OCI-M2 (cell line): ENCODE data around the gene CLHC1.

ENCODE experiments used
- DNase-seq: peaks from one replicate; lab custom pipeline; 2025; ENCODE audit not compliant: unreplicated experiment; lab: John Stamatoyannopoulos, UW

The CLHC1 gene

DNA sequence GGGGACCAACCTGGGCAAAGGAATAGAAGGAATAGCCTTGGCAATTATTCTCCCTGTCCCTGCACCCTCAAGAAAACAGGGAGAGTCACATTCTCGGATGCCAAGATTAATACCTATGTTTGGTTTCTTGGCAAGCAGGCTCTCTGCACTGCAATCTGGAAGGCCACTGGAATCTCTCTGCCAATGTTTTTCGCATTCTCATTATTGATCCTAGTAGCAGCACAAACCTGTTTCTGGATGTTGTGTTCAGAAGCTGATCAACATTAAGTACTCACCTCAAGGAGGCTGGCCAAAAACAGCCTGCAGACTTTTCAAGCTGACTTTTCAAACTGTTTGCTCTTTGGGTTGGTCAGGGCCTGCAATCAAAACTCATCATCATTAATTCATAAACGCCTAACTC is 62.2 kb downstream of the CLHC1 start:
- no peak for DNase-seq

GRCh38 chr2:55169359-55169758 is 62.7 kb downstream of the CLHC1 start:
- DNase-seq, result no peak

DNA sequence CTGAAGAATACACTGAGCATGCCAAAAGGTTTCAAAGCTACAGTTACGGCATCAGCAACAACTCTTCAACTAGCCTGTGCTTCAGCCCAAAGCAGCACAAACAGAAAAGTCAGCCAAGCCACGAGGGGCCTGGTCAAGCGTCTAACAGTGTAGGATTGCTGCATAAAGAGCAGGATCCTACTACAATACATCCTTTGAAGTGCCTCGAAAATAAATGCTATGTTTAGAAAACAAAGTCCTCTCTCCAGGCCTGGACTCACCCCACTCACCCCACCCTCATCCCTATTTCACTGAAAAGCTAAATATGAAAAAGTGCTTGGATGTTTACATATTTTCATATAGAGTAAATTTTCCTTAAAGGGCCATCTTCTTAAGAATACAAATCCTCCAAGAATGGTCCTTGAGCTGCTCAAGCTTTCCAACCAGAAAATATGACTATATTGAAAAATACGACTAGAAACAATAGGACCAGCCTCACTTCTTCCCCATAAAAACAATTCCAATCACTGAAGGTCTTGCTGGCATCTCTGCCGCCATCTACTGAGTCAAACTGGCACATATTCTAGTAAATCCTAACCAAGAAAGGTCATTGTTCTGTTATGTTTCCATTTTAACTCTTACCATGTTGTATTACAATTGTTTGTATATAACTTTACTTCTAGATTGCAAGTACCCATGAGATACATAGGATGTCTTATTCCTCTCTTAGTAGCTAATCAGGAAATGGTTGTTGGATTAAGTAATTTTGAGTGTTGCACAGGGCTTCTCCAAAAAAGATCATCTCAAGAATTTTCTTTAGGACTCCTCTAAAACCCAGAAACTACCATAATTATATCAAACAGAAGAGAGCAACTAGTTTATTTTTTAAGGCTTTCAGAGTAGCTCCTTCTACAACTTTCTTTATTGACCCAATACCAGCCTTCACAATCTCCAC is 63.6 kb downstream of the CLHC1 start:
- no peak for DNase-seq

DNA sequence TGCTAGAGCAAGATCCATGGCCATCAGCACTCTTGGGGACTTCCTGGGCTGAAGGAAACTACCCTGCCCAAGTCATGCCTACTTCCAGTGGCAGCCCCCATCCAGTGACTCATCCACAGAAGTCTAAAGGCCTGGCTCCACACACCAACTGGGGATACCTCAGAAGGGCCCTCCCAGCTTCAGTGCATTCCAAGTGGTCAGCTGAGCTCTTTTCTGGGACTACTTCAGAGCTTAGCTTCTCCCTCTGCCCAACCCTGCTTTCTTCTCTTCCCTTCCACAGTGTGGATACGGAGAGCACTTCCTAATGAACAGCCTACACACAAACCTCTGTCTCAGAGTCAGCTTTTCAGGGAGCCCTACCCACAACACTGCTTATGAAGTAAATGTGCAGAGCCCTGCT is 66.5 kb downstream of the CLHC1 start:
- no peak for DNase-seq

- no peak for DNase-seq
These were observed 67.3 kb downstream of the CLHC1 start for GRCh38 chr2:55164534-55165480.

DNA sequence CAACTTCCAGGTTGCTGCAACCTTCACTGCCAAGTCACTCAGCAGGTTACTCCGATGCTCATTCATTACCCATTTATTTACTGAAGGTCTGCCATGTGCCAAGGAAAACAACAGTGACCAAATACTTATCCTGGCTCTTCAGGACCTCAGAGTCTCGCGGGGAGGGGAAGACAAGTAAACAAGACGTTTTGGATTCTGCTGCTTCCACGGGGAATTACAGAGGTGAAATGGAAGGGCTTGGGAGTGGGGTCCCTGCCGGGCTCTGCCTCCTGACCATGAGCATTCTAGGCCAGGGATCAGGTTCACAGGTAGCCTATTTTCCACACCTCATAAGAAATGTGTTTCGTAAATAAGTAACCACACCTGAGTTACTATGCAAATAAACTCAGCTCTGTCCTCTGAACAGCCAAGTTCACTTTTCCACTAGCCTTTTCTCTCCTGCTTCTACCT is 68.1 kb downstream of the CLHC1 start:
- DNase-seq, result no peak

DNA sequence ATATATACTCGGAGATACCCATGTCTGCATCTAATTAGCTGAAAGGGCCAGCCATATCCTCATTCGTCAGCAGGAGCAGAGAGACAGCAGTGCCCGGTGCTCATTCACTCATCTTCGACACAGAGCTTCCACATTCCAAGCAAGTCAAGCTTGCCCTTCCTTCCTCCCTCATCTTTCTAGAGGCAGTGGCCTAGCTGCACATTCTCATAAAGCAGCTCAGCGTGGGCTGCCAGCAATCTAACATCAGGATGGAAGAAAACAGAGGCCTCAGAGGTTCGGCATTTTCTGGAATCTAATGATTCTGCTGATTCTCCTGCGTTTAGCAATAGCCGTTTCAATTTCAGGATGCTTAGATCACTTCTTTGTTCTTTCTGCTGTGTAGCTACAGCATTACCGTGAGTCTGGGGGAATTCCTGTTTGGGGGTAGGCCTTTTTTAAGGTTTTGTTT is 68.8 kb downstream of the CLHC1 start:
- no peak for DNase-seq

DNA sequence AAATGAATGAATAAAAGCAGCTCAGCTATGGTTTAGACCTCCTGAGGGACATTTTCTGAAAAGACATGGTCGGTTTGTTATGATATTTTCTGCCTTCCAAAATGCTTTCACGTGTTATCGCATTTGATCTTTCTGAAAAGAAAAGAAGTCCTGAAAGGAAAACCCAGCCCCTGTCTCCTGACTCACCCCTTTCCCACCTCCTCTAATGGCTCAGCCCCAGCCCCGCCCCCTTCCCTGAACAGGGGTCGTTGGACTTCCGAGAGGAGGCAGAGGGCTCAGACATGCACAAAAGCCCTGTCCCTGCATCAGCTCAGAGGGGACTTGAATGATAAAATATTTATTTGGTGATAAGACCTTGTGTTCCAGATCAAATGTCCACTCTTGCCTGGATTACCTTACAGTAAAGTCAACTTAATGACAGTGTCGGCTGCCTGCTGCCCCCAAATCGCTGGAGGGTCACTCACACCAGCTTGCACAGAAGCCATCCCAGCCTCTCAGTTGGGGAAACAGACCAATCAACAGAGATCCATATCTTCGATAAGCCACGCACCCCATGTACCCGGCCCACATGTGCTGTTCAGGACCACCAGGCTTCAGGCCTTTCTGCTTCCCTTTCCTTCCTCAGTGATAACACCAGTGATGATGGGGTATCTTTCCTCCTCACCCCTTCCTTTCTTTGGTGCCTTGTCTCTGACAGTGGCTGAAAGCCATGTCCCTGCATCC is 69.6 kb downstream of the CLHC1 start:
- no peak for DNase-seq

DNA sequence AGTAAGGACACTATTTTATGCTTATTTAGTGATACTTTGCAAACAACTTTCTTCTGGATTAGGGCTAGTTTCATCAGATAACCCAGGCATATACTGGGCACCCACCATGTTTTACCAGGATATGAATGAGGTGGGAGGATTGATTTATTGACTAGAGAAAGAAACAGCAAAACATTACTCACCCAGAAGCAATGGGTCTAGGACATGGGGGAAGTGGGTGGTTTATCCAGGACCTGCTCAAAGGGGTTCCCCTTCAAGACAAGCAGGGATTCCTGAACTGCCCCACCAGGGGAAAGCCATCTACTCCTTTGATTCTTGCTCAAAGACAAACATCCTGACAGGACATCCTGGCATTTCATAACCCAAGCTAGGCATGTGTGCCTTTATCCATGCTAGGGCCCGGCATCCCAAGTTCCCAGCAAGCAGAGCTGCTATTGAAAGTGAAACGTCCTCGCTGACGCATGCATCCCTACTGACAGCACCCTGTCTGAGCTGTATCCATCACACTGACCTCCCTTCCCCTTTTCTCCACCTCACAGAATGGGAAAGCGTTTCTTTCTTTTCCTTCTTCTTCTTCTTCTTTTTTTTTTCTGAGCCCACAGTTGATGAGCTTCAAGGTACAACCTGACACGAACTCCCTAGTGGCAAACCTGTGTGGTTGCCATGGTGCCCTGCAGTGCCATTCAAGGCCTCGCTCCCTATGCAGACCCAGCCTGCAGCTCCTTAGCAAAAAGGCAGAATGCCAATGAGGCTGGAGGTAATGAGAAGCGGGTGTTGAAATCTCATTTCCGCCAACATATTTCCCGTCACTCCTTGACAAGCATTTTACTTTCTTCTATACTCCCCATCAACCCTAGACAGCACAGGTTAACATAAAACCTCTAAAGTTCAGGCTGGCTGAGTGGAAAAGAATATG is 70.5 kb downstream of the CLHC1 start:
- no peak for DNase-seq

DNA sequence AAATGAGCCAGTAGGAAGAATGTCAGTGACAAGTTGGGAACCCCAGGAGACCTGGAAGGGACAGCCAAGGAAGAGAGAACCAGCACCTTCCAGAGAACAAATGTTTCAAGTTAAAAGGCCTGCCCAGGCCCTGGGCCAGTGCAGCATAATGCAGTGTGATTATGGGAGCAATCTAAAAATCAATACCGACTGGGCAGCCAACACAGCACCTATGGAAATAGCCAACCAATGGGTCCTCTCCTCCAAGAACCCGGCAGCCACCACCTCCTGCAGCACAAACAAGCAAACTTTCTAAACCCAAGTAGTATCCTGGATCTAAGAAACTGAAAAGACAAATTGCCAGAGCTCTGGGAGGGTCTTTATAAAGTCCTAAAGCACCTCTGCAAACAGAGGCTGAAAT is 71.7 kb downstream of the CLHC1 start:
- no peak for DNase-seq

DNA sequence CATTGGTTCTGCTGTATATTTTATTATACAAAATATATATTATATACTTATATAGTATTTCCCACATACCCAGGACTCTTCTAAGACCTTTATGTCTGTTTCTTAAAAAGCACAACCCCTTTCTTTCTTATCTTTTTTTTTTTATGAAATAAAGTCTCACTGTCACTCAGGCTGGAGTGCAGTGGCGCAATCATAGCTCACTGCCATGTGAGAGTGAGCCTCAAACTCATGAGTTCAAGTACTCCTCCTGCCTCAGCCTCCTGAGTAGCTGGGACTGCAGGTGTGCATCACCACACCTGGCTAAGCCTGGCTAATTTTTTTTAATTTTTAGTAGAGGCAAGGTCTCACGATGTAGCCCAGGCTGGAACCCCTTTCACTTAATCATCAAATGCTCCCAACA is 72.3 kb downstream of the CLHC1 start:
- no peak for DNase-seq

DNA sequence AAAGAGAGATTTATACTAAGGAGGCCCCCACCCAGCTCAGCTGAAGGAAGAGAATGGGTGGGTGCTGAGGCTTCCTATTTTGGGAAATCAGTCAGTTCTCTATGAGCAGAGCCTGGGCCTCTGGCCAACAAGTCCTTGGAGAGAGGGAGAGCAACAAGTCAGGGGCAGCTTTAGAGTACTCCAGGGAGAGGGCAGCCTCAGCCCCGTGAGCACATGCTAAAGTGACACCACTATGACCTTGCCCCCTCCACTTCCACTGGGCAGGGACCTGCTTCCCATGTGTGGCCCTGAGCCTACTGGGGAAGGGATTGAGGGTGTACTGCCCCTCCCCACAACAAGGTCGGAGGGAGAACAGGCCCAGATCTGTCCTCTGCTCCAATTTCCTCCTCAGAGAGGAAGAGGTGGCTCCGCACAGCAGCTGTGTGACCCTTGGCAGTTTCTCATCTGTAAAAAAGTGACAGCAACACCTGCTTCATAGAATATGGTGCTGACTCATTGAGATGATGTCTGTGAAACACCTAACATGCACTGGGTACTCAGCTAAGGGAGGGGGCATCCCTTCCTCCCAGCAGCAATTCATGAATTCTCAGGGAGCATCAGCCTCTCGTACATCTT is 72.9 kb downstream of the CLHC1 start:
- DNase-seq, result no peak

GRCh38 chr2:55158111-55158814 is 73.8 kb downstream of the CLHC1 start:
- no peak for DNase-seq

DNA sequence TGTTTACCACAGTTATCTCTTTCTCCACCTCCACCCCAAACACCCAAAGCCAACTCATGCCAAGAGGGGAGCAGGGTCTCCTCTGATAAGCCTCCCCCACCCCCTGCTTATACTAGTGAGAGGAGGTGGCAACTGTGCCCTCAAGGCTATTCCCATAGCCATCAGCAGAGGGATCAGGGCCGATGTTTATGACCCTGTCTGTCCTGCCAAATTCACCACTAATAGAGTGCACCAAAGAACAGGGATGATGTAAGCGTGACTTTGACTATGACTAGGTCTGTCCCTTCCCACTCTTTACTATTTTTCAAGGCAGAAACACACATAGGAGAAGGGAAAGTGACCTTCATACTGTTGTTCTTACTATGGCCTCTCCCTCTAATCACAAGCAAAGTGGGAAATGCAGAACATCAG is 74.6 kb downstream of the CLHC1 start:
- DNase-seq, result no peak

- no peak for DNase-seq
These were observed 75.1 kb downstream of the CLHC1 start for GRCh38 chr2:55156984-55157383.

- DNase-seq, result no peak
These were observed 75.8 kb downstream of the CLHC1 start for GRCh38 chr2:55156326-55156725.

GRCh38 chr2:55155764-55156281 is 76.3 kb downstream of the CLHC1 start:
- DNase-seq, result no peak

- no peak for DNase-seq
These were observed 76.9 kb downstream of the CLHC1 start for GRCh38 chr2:55155206-55155605.
